GM12891 (cell line): Measurements from ENCODE around the gene CCDC38.

Experiments used
- POLR2A ChIP-seq: IDR thresholded peaks from 2 replicates; pipeline ENCODE4 v1.6.1; 2011; ENCODE audit warnings: low read depth, low read length, control low read depth
- POLR2AphosphoS5 ChIP-seq: IDR thresholded peaks from 2 replicates; pipeline ENCODE4 v1.6.1; 2011; ENCODE audit warnings: low read depth, low read length, control low read depth
- SPI1 ChIP-seq: IDR thresholded peaks from 2 replicates; pipeline ENCODE4 v1.6.1; 2011; ENCODE audit warnings: low read depth, low read length, control low read depth
- TAF1 ChIP-seq: IDR thresholded peaks from 2 replicates; pipeline ENCODE4 v1.6.1; 2011; ENCODE audit warnings: low read depth, low read length, control low read depth

GRCh38 chr12:95874452-95874851 lies 68.0 kb downstream of the CCDC38 start:
- no peak for TF ChIP-seq POLR2A
- TF ChIP-seq POLR2AphosphoS5 = no peak
- no peak for TF ChIP-seq TAF1
- TF ChIP-seq SPI1 = no peak
